ENCODE results near the gene TREM1.

- TF ChIP-seq CTCF (IDR thresholded peaks at IDR 0.05) (no peak), POLR2A (IDR thresholded peaks at IDR 0.05) (peak in 1 of 4 donors; percentile 12), EP300 (IDR thresholded peaks at IDR 0.05) (no peak)
These were observed 1.8 kb downstream of the TREM1 start for GRCh38 chr6:41284726-41285125.

Data from upper lobe of left lung (tissue), 4 donors.